Right atrium auricular region (tissue), 2 donors: Measurements from ENCODE around the gene LRRK2. TPM values are rescaled to one million over a fixed set of nuclear protein-coding genes. Genes with fewer than 3 reads are reported as not detected.

Source experiments
- DNase-seq: peaks from one replicate; pipeline ENCODE4 v3.0.0-alpha.2; 2019; ENCODE audit warnings: low spot score
- H3K27ac ChIP-seq, 2 donors: fragments of 200-600 bp; sonication (generic); 1 replicate in 1 of 2; 2 replicates in 1 of 2; pipeline ENCODE4 v1.5.1; 2016 to 2019
- H3K27me3 ChIP-seq, 2 donors: fragments of 200-600 bp; sonication (generic); one replicate each; pipeline versions ENCODE4 v1.5.1 to v1.6.0; 2017 to 2019
- H3K36me3 ChIP-seq: fragments of 200-600 bp; sonication (generic); one replicate; pipeline ENCODE4 v1.5.1; 2016
- H3K4me1 ChIP-seq, 2 donors: fragments of 200-600 bp; sonication (generic); one replicate each; pipeline versions ENCODE4 v1.5.1 to v1.6.0; 2017 to 2019
- H3K4me3 ChIP-seq, 2 donors: fragments of 200-600 bp; sonication (generic); 1 replicate in 1 of 2; 2 replicates in 1 of 2; pipeline ENCODE4 v1.5.1; 2017 to 2019; ENCODE audit warnings: mild to moderate bottlenecking in 1 of 2, moderate library complexity in 1 of 2
- H3K9me3 ChIP-seq, 2 donors: fragments of 200-600 bp; sonication (generic); one replicate each; pipeline ENCODE4 v1.5.1; 2019
- CTCF ChIP-seq, 2 donors: fragments of 200-600 bp; sonication (generic); IDR thresholded peaks; one replicate each; pipeline ENCODE4 v1.5.1; 2019; ENCODE audit warnings: antibody characterized with exemption in 2 of 2
- total RNA-seq, 2 donors: library from RNA; depleted of rRNA; stranded (reverse); fragments of >200 nt; gene quantifications; one replicate each; pipeline ENCODE4 v1.1.0, GENCODE V29; 2016

The LRRK2 gene
- total RNA-seq, 2 donors from 2014 or later = 7.1 to 8.6 TPM

- DNase-seq = no peak
- peaks cover 14% of the 10 kb centered on the region for H3K36me3 ChIP-seq
- no peaks in the 10 kb centered on the region for H3K27me3 ChIP-seq
- no peak for TF ChIP-seq CTCF (IDR thresholded peaks at IDR 0.05)
- H3K27ac ChIP-seq = no peak overlapping the region
- no peaks in the 10 kb centered on the region for H3K4me1 ChIP-seq
- peaks cover 0 to 12% of the 10 kb centered on the region in 2 donors for H3K9me3 ChIP-seq
- H3K4me3 ChIP-seq = no peak overlapping the region
These were observed 68.1 kb downstream of the LRRK2 start for GRCh38 chr12:40292788-40293429.

- Histone ChIP-seq H3K4me1 (no peaks in the 10 kb centered on the region), H3K9me3 (no peaks in the 10 kb centered on the region), H3K27me3 (no peaks in the 10 kb centered on the region), H3K27ac (no peak overlapping the region), H3K4me3 (no peak overlapping the region), H3K36me3 (no peaks in the 10 kb centered on the region)
- no peak for DNase-seq
- TF ChIP-seq CTCF (IDR thresholded peaks at IDR 0.05) = no peak
These were observed 73.5 kb downstream of the LRRK2 start for GRCh38 chr12:40298341-40298740.

- Histone ChIP-seq H3K4me1 (no peaks in the 10 kb centered on the region), H3K9me3 (no peaks in the 10 kb centered on the region), H3K27ac (no peak overlapping the region), H3K4me3 (no peak overlapping the region), H3K36me3 (peaks cover 4% of the 10 kb centered on the region), H3K27me3 (no peaks in the 10 kb centered on the region)
- DNase-seq = no peak
- no peak for TF ChIP-seq CTCF (IDR thresholded peaks at IDR 0.05)
These were observed 75.7 kb downstream of the LRRK2 start for GRCh38 chr12:40300490-40300889.

GRCh38 chr12:40309001-40309400, 84.2 kb downstream of the LRRK2 start:
- H3K27ac ChIP-seq = no peak overlapping the region
- no peaks in the 10 kb centered on the region for H3K9me3 ChIP-seq
- H3K36me3 ChIP-seq = peaks cover under 1% of the 10 kb centered on the region
- DNase-seq = no peak
- H3K4me1 ChIP-seq = no peaks in the 10 kb centered on the region
- H3K4me3 ChIP-seq = no peak overlapping the region
- no peak for TF ChIP-seq CTCF (IDR thresholded peaks at IDR 0.05)
- H3K27me3 ChIP-seq = no peaks in the 10 kb centered on the region

GRCh38 chr12:40310211-40310610, 85.4 kb downstream of the LRRK2 start:
- Histone ChIP-seq H3K4me1 (no peaks in the 10 kb centered on the region), H3K4me3 (no peak overlapping the region), H3K27ac (no peak overlapping the region), H3K36me3 (no peaks in the 10 kb centered on the region), H3K9me3 (no peaks in the 10 kb centered on the region), H3K27me3 (no peaks in the 10 kb centered on the region)
- DNase-seq = no peak
- no peak for TF ChIP-seq CTCF (IDR thresholded peaks at IDR 0.05)

GRCh38 chr12:40312196-40312595, 87.4 kb downstream of the LRRK2 start:
- TF ChIP-seq CTCF (IDR thresholded peaks at IDR 0.05) = no peak
- H3K27ac ChIP-seq = no peak overlapping the region
- no peaks in the 10 kb centered on the region for H3K27me3 ChIP-seq
- H3K4me3 ChIP-seq = no peak overlapping the region
- no peak for DNase-seq
- H3K9me3 ChIP-seq = no peaks in the 10 kb centered on the region
- H3K36me3 ChIP-seq = no peaks in the 10 kb centered on the region
- no peaks in the 10 kb centered on the region for H3K4me1 ChIP-seq
